C4-2B (cell line): ENCODE data around the gene NPAS4.
"Not testable (repeated sequence)": the region's sequence is repeated elsewhere in the genome, so short reads cannot be mapped to it uniquely, and the experiment has no call there.

Source experiments
- H3K27ac ChIP-seq: fragments of 450-650 bp; 2 replicates; pipeline ENCODE4 v1.5.1; 2017
- ZFX ChIP-seq: fragments of 450-650 bp; IDR thresholded peaks from 2 replicates; pipeline ENCODE4 v1.6.1; 2017
- TF ChIP-seq, protein P1 (sequence below): fragments of 450-650 bp; conservative IDR thresholded peaks from 2 replicates; pipeline ENCODE4 v1.5.1; 2017; ENCODE audit warnings: mild to moderate bottlenecking

NPAS4 gene

DNA sequence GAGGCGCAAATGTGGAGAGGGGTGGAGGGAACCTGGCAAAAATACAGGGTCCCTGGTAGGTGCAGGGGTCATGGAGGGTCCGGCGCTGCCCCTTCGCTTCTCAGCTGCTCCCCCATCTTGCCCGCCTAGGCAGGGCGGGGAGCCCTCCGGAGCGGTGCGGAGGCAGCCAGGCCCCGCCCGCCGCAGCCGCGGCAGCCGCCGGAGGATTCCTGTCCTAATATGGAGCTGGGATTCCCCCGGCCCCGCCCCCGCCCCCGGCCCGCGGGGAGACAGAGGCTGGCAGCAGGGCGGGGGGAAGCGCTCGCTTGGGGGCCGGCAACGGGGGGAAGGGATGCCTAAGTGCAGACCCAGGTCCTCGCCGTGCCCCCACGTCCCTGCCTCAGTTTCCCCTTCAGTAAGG, 1.0 kb upstream of the NPAS4 start:
- TF ChIP-seq ZFX: no peak
- TF ChIP-seq, protein P1, sequence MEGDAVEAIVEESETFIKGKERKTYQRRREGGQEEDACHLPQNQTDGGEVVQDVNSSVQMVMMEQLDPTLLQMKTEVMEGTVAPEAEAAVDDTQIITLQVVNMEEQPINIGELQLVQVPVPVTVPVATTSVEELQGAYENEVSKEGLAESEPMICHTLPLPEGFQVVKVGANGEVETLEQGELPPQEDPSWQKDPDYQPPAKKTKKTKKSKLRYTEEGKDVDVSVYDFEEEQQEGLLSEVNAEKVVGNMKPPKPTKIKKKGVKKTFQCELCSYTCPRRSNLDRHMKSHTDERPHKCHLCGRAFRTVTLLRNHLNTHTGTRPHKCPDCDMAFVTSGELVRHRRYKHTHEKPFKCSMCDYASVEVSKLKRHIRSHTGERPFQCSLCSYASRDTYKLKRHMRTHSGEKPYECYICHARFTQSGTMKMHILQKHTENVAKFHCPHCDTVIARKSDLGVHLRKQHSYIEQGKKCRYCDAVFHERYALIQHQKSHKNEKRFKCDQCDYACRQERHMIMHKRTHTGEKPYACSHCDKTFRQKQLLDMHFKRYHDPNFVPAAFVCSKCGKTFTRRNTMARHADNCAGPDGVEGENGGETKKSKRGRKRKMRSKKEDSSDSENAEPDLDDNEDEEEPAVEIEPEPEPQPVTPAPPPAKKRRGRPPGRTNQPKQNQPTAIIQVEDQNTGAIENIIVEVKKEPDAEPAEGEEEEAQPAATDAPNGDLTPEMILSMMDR: no peak
- no peak overlapping the region for H3K27ac ChIP-seq

DNA sequence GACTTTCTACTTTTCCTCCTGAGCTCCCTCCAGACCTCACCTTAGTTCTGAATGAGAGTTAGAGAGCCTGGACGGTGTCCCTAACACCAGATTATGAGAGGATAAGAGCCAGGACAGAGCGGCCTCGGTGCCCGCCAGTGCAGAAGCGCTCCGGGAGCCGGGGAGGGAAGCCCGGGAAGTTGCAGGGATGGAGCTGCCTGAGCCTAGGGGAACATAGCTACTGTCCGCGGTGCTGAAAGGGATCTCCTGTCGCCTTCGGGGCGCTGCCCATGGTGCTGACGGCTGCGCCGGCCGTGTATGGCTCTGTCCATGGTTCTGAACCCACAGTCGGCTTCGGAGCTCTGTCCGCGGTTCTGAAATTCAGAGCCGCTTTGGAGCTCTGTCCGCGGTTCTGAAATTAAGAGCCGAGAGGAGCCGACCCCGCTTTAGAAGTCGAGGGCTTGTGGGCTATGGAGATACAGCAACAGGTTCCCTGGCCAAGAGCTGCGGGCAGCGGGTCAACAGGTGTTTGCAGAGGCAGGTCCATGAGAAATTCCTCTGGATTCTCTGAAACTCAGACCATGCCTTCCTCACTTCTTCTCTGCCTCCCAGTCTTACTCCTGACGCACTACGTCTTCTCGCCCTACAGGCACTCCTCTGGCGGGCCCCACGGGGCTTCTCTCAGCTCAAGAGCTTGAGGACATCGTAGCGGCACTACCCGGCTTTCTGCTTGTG, 814 bp downstream of the NPAS4 start:
- H3K27ac ChIP-seq: no peak overlapping the region
- TF ChIP-seq, protein P1: no peak
- TF ChIP-seq ZFX: no peak

DNA sequence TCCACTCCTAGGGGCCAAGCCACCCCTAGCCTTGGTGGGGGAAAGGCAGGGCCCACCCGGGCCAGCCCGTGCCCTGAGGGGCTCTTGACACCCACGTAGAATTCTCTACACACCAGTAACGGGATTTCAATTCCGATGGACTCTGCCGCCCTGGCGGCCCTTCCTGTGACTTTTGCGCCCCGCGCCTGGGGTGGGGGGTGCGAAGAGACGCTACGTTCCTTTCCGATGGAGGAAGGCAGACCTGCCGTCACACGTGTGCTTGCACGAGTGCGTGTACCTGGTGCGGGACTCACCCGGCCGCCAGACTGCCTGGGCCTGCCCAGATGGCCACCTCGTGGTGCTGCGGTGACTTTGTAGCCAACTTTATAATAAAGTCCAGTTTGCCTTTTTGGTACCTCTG, 5.5 kb downstream of the NPAS4 start:
- TF ChIP-seq, protein P1: no peak
- no peak for TF ChIP-seq ZFX
- H3K27ac ChIP-seq: no peak overlapping the region

DNA sequence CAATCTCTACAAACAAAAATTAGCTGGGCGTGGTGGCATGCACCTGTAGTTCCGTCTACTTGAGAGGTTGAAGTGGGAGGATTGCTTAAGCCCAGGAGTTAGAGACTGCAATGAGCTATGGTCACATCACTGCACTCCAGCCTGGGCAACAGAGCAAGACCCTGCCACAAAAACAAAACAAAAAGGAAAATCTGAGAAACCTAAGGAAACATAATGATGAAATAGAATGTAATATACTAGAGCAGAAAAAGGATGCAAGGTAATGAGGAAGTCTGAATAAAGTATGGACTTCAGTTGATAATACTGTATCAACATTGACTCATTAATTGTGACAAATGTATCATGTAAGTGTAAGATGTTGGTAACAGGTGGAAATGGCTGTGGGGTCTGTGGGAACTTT, 8.1 kb downstream of the NPAS4 start:
- TF ChIP-seq ZFX: no peak
- TF ChIP-seq, protein P1: no peak
- no peak overlapping the region for H3K27ac ChIP-seq

DNA sequence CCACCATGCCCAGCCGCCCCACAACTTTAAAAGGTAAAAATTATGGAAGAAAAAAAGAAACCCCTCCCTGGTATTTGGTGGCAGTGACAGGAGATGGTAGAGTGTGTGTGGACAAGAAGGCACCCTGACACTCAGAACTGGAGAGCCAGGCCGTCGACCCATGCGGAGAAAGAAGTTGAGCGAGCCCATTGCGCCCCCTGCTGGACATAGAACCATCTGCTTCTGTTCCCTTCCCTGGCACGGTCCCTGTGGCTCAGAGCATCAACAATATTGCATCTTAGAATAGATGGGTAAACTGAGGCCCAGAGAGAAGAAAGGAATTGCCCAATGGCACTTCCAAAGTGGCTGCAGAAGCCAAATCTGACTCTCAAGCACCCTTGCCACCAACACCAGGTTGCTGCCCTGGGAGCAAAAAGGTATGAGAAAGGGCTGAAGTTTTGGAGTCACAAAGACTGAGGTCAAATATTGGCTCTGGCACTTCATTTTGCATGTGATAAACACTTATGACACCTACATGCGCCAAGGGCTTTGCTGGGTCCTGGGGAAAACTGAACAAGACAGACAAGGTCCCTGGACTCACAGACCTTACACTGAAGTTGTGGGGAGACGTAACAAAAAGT, 9.3 kb downstream of the NPAS4 start:
- TF ChIP-seq ZFX: no peak
- TF ChIP-seq, protein P1: peak; percentile 94
- H3K27ac ChIP-seq: no peak overlapping the region

DNA sequence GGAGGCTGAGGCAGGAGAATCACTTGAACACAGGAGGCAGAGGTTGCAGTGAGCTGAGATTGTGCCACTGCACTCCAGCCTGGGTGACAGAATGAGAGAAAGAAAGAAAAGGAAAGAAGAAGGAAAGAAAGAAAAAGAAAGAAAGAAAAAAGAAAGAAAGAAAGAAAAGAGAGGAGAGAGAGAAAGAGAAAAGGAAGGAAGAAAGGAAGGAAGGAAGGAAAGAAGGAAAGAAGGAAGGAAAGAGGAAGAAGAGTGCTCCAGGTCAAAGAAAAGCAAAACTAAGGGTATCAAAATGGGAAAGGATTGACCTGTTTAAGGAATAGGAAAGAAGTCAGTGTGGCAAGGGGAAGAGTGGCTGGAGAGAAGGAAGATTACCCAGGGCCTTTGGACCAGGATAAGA, 10.5 kb downstream of the NPAS4 start:
- not testable (repeated sequence) for H3K27ac ChIP-seq

DNA sequence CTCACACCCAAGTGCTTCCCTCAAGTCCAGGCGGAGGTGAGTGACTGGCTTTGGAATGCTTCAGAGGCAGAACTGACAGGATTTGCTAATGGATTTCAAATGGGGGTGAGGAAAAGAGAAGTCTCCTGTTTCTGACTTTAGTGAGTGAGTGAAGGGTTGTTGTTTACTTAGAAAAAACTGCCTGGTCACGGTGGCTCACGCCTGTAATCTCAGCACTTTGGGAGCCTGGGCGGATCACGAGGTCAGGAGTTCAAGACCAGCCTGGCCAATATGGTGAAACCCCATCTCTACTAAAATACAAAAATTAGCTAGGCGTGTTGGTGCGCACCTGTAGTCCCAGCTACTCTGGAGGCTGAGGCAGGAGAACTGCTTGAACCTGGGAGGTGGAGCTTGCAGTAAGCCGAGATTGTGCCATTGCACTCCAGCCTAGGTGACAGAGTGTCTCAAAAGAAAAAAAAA, 11.1 kb downstream of the NPAS4 start:
- H3K27ac ChIP-seq: not testable (repeated sequence)

DNA sequence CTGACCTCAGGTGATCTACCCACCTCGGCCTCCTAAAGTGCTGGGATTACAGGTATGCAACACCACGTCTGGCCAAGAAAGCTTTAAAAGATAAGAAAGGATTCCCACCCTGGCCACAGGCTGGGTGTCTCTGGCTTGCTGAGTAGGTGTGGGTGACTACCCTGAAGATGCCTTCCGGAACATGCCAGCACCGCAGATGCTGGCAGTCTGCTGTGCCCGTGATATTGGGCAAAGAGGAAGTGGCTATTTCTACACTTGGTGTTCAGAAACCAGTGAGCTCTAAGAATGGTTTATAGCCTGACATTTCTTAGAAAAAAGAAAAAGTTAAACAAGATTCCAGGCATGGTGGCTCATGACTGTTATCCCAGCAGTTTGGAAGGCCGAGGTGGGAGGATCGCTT, 11.8 kb downstream of the NPAS4 start:
- no peak for TF ChIP-seq ZFX
- TF ChIP-seq, protein P1: no peak
- H3K27ac ChIP-seq: no peak overlapping the region
